Left renal cortex interstitium (tissue), 4 donors: ENCODE data around the gene UBE2S. TPM values are rescaled to one million over a fixed set of nuclear protein-coding genes. Genes with fewer than 3 reads are reported as not detected.
"Not testable (repeated sequence)": the region's sequence is repeated elsewhere in the genome, so short reads cannot be mapped to it uniquely, and the experiment has no call there.

Experiments
- DNase-seq, 4 donors: peaks; one replicate each; pipeline ENCODE4 v3.0.0-alpha.2; 2013; ENCODE audit warnings: low read depth in 4 of 4, low spot score in 2 of 4, missing footprints in 1 of 4
- polyA plus RNA-seq, 4 donors: library from polyadenylated mRNA; unstranded; fragments of 120-200 nt; gene quantifications; one replicate each; pipeline ENCODE4 v1.2.1, GENCODE V29; 2013; ENCODE audit not compliant: insufficient read length in 4 of 4

The UBE2S gene
- polyA plus RNA-seq, 4 donors: 38.3 to 71.0 (median 48.0) TPM

DNA sequence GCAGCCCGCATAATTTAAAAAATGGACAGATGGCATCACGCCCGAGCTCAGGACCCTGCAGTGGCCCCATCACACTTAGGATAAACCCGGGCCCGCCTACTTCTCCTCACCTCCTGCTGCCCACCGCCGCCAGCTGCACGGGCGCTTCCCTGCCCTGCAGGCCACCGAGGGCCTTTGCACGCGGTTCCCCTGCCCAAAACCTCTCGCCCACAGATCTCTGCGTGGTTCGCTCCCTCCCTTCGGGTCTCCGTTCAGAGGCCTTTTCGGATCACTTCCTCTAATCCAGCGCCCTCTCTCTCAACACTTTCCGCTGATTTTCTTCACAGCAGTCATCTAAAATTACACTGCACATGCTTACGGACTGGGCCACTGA, 33.7 kb upstream of the UBE2S start:
- no peak for DNase-seq

DNA sequence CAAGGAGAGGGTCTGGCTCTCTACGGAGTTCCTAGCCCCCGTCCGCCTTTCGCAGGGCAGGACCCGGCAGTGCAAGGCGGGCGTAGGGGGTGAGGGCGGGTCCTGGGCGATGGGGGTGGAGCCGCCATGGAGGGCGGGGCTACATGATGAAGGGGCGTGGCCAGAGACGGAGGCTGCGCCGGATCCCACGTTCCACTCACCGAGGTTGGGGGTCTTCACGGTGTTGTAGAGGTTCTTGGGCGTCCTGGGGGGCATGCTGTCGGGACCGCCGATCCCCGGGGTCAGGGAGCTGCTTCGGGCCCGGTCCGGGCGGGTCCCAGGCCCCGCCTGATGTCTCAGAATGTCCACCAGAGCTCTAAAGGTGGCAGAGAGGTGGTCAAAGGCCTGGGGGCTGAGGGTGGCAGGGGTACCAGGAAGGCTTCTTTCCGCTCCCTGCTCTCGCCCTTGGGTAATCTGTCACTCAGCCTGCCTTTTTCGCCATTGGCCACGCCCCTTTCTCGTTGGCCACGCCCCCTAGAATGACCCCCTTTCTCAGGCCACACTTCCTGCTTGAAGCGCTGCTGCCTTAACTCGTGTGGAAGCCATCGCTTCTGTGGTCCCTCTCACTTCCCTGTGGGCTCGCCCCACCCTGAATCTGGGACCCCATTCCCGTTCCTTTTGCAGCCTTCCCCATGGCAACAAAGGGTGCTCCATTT, 33.0 kb upstream of the UBE2S start:
- DNase-seq: no peak

DNA sequence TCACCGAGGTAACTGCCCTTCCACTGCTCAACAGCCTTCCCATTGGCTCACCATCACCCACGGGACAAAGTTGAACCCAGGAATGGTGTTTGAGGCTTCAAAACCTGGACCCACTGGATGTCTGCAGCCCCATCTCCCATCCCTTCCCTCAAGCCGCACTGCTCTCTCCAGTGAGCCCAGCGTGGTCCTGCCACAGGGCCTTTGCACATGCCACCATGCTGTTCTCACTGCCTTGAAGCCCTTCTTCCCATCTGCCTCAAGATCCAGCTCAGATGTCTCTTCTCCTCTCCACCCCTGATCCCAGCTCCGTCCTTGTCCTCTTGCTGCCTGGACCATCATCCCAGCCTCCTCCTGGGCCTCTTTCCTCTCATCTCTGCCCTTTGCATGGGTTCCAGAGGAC, 31.5 kb upstream of the UBE2S start:
- no peak for DNase-seq

DNA sequence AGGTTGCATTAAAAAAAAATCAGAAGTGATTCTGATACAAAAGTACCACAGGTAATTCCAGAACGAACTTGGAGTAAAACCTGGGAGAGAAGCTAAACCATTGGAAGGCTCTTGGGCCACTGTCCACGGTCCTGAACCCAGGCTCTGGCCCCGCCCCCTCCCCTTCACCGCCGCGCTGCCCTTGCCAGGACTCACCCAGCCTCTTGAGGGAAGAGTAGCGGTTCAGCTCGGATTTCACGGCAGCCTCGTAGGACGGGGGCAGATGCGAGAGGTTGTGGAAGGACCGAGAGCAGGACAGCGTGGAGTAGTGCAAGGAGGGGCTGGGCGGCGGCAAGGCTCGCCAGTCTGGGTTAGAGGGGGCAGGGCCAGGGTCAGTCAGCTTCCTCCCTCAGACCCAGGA, 29.8 kb upstream of the UBE2S start:
- peak in 1 of 4 donors; percentile 65 for DNase-seq

DNA sequence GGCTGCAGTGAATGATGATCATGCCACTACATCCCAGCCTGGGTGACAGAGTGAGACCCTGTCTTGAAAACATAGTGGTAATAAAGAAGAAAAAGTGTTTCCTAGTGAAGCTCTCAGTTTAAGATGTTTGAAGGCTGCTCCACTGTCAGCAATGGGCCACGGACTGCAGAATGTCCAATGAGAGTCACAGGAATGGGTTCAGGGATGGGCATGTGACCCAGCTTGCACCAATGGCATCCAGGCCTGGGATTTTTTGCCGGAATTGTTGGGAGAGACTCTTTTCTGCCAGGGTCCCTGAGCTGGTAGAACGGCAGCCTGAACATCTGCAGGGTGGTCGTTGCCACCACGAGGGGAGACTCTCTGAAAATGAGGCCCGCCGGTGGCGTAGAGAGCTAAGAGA, 29.3 kb upstream of the UBE2S start:
- no peak for DNase-seq

DNA sequence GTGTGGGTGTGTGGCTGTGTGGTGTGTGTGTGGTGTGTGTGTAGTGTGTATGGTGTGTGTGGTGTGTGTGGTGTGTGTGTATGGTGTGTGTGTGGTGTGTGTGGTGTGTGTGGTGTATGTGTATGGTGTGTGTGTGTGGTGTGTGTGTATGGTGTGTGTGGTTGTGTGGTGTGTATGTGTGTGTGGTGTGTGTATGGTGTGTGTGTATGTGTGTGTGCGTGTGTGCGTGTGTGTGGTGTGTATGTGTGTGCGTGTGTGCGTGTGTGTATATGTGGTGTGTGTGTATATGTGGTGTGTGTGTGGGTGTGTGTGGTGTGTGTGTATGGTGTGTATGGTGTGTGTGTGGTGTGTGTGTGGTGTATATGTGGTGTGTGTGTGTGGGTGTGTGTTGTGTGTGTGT, 27.4 kb upstream of the UBE2S start:
- DNase-seq: no peak

DNA sequence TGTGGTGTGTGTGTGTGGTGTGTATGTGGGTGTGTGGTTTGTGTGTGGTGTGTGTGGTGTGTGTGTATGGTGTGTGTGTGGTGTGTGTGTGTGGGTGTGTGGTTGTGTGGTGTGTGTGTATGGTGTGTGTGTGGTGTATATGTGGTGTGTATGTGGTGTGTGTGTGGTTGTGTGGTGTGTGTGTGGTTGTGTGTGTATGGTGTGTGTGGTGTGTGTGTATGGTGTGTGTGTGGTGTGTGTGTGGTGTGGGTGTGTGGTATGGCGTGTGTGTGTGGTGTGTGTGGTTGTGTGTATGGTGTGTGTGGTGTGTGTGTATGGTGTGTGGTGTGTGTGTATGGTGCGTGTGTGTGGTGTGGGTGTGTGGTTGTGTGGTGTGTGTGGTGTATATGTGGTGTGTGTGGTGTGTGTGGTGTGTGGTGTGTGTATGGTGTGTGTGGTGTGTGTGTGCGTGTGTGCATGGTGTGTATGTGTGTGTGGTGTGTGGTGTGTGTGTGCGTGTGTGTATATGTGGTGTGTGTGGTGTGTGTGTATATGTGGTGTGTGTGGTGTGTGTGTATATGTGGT, 26.9 kb upstream of the UBE2S start:
- DNase-seq: no peak

DNA sequence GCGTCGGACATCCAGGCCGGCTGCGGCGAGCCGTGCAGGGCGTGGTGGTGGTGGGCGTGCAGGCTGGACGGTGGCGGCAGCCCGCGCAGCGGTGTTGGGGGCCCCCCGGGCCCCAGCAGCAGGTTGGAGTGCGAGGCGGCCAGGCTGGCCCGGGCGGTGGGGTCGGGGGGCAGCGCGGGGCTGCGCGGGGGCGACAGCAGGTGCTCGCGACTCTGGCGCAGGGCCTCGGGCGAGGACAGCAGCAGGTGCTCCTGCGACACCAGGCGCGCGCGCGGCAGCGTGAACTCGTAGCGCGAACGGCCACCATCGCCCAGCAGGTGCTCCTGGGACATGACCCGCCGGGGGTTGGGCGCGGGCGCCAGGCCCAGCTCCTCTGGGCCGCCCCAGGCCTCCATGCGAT, 25.7 kb upstream of the UBE2S start:
- DNase-seq: no peak

DNA sequence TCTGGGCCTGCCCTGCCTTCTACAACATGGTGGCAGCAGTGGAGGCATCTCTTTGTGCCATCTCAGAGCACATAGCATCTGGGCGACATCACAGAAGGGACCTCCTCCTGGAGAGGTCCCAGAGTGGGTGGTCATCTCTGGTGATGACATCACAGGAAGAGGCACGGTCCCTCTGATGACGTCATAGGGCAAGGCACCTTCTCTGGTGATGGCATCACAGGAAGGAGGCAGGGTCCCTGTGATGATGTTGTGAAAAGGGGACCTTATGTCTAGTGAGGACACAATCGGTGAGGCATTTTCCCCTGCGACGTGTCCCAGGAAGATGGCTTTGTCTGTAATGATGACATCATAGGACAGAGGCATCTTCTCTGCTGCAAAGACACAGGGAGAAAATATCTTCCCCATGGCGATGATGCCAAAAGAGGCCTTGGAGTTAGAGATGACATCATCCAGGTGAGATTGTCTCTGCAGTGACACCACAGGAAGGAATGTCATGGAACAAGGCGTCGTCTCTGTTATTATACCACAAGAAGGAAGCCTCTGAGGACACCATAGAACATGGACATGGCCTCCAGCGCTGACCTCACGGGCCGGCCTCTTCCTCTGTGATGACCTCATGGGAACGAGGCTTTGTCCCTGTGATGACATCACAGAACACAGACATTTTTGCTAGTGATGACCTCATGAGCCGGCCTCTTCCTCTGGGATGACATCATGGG, 24.8 kb upstream of the UBE2S start:
- DNase-seq: no peak

DNA sequence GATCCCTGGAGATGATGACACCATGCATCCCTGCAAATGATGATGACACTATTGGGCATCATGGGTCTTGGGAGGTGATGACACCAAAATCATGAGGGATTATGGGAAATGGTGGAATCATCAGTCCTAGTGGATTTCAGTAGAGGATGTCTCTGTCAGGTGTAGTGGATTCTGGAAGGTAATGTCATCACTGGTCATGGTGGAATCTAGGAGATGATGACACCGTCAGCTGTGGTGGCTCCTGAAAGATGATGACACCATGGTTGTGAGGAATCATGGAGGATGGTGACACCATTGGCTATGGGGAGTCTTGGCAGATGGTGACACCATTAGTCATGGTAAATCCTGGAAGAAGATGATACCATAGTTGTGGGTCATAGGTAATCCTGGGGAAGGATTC, 23.6 kb upstream of the UBE2S start:
- no peak for DNase-seq

DNA sequence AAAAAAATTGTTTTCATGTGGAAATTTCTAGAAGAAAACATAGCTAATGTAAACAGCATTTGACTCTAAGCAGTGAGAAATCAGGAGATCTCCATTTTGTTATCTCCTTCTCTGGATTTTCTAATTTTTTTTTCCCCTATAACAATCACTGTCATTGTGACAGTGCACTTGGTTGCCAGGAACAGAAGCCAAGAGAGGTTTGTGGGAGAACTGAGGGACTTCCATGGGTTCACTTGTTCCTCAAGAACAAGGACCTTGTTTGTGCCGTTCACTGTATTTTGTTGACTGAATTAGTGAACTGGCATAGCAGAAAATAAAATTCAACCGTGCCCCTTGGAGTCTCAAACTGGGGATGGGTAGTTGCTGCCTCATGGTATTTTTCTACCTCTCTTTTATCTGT, 18.5 kb upstream of the UBE2S start:
- no peak for DNase-seq

DNA sequence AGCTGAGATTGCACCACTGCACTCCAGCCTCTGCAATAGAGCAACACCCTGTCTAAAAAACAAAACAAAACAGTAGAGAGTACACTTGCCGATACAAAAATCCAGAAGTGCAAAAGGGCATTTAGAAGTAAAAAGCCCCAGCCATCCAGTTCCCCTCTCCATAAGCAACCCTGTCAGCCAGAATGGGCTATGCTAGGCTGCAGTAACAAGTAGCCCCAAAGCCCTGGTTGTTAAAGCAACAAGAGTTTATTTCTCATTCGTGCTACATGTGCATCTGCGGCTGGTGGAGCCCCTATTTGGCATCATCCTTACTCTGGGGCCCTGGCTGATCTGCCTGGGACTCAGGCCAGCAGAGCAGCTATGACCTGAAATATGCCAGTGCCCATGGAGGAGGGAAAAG, 16.9 kb upstream of the UBE2S start:
- no peak for DNase-seq

DNA sequence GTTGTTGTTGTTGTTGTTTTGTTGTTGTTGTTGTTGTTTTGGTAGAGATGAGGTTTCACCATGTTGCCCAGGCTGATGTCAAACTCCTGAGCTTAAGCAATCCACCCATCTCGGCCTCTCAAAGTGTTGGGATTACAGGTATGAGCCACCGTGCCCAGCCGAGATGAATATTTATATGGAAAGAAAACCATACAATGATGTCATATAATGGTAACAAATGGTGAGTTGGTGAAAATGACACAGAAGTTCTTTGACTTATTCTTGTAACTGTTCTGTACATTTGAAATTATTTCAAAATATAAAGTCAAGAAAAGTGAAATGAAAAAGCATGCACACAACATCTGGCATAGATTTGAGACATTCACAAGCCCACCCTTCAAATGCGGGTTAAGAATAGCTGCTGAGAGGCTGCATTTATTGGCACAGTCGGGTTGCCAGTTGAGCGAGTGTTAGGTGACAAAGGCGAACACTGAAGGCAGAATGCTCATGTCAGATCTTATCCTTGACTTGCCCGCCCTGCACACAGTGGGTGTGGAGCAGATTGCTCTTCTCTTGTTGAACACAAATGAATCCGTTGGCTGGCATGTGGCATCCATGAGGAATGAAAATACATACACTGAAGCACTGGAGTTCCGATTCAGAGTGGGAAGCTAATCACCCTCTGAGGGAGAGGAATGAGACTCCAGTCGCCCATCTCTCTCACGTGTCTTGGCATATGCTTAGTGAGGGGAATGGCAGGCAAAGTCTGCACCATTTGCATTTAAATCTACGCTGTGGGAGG, 15.8 kb upstream of the UBE2S start:
- DNase-seq: no peak

DNA sequence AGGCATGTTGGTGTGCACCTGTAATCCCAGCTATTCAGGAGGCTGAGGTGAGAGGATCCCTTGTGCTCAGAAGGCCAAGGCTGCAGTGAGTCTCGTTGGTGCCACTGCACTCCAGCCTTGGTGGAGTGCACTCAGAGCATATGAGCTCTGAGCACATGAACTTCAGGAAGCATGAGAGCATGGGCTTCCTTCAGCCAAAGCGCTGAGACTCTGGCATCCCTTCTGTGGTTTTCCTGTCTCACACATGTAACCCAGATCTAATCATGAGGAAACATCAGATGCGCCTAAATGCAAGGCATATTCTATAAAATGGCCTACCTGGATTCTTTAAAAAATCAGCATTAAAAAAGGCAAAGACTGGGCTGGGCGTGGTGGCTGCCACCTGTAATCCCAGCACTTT, 13.7 kb upstream of the UBE2S start:
- DNase-seq: not testable (repeated sequence)

DNA sequence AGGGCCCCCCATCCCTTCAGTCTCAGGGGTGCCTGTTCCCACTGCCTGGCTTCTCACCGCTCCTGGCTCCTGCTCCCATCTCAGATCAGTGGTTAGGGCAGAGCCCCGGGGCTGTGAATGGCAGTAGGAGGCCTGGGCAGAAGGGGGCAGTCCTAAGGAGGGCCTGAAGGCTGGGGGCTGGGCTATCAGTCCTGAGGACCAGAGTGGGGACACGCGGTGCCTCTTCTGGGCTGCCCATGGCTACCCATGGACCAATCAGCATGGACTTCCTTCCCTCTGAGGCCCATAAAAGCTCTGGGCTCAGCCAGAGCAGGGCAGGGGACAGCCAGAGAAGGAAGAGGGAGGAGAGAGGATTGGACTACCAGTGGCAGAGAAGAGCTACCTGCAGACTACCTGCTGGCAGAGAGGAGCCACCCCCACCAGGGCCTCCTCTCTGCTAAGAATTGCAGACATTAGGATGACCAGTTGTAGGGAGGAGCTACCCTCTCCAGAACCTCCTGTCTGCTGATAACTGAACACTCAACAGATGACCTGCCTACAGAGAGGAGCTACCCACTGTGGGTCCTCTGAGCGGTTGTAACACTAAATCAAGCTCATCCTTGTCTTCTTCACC, 12.1 kb upstream of the UBE2S start:
- DNase-seq: no peak

DNA sequence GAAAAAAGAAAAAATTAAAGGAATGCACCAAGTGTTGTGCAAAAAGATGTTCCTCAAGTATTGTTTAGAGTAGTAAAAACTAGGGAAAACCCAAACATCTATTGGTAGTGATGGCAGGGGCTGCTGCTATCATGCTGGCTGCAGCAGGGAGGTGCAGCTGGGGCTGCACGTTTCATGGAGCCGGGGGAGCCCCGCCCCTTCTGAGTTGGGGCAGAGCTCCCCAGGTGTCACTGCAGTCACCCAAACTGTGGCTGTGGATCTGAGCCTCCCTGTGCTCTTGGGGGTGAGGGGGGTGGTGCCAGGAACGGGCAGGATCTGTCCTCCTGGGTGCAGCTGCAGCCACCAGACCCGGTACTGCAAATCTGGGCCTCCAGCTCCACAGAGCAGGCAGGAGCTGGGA, 11.5 kb upstream of the UBE2S start:
- no peak for DNase-seq

DNA sequence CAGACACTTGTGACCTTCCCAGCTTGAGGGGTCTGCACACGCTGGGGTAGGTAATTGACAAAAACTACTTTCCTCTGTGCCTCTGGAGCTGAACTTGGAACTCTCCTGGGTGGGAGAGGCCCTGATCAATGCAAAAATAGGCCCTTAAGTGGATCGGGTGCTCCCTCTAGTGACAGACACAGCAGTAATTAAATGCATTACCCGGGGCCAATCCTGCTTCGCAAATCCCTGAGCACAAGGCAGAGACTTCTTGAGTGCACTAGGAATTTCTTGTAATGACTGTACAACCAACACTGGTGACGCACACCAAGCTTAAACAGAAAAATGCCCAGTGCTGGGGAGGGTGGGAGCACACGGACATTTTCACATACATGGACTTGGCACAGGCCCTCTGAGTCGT, 10.6 kb upstream of the UBE2S start:
- peak in 3 of 4 donors; percentile 48 to 74 (median 63) for DNase-seq

DNA sequence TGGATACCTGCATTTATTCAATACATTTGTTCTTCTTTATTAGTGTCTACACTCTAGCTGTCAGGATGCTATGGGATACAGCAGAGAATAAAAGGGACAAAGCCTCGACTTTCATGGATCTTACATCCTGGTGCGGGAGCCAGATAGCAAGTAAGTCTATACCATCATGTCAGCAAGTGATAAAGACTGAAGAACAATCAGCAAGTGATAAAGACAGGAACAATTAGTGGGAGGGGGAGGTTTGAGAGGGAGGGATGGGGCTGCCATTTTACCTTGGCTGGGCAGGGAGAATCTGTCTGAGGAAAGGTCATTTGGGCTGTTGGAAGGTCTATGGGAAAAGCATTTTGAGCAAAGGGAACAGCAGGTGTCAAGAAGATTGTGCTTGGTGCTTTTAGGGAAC, 2.6 kb upstream of the UBE2S start:
- no peak for DNase-seq

DNA sequence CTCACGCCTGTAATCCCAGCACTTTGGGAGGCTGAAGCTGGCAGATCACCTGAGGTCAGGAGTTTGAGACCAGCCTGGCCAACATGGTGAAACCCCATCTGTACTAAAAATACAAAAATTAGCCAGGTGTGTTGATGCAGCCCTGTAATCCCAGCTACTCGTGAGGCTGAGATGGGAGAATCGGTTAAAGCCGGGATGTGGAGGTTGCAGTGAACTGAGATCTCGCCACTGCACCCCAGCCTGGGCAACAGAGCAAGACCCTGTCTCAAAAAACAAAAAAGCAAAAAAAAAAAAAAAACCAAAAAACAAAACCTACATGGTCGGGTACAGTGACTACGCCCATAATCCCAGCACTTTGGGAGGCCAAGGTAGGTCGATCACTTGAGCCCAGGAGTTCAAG, 1.6 kb upstream of the UBE2S start:
- not testable (repeated sequence) for DNase-seq

DNA sequence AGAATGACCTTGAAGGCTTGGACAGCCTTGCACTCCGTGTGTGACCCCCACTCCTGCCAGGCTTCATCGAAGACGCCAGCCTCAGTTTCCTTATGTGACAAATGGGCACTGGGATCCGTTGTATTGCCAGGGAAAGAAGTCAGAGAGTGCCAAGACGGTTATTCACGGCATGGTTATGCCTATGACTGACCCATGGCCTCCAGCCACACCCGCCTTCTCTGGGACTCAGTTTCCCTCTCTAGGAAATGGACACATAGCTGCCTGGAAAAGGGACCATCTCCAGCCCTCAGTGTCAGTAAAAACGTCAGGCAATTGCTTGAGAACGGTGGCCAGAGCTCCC, 915 bp upstream of the UBE2S start:
- no peak for DNase-seq
